Measurements from ENCODE around the gene SPAG9.

Gene SPAG9

DNA sequence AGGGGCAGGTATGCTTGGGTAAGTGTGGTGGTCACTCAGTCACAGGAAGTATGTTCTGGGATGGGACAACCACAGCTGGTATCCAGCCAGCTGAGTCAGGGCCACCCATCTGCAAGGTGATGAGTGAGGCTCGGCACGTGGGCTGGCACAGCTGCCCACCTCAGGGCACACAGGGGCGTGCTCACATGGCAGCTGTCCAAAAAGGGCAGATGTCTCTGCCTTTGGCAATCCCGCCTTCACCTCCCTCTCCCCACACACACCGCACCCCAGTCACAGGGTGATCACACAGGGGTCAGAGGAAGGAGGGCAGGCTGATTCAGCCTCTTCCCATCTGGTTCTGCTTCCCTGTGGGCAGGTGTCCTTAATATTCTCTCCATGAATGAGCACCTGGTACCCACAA, 168.7 kb downstream of the SPAG9 start:
- no peaks in the 10 kb centered on the region for H3K9me3 ChIP-seq
- no peaks in the 10 kb centered on the region for H3K27me3 ChIP-seq (ENCODE audit: low read depth)
- in situ Hi-C loops (cut with MboI; ENCODE audit: low sequenced_read_pairs) = loop anchor here (5.0 to 10.0 kb wide), 2 partner anchors 170 to 407 kb away; partner anchors contain the start of gene SPATA20
- no peaks in the 10 kb centered on the region for H3K36me3 ChIP-seq (replicated peaks)
- H3K4me1 ChIP-seq = peaks cover 3% of the 10 kb centered on the region; the same call in 1 of the 2 replicates
- DNase-seq (ENCODE audit: low spot score in 2 of 2) = no peak
- no peak overlapping the region for H3K4me3 ChIP-seq

DNA sequence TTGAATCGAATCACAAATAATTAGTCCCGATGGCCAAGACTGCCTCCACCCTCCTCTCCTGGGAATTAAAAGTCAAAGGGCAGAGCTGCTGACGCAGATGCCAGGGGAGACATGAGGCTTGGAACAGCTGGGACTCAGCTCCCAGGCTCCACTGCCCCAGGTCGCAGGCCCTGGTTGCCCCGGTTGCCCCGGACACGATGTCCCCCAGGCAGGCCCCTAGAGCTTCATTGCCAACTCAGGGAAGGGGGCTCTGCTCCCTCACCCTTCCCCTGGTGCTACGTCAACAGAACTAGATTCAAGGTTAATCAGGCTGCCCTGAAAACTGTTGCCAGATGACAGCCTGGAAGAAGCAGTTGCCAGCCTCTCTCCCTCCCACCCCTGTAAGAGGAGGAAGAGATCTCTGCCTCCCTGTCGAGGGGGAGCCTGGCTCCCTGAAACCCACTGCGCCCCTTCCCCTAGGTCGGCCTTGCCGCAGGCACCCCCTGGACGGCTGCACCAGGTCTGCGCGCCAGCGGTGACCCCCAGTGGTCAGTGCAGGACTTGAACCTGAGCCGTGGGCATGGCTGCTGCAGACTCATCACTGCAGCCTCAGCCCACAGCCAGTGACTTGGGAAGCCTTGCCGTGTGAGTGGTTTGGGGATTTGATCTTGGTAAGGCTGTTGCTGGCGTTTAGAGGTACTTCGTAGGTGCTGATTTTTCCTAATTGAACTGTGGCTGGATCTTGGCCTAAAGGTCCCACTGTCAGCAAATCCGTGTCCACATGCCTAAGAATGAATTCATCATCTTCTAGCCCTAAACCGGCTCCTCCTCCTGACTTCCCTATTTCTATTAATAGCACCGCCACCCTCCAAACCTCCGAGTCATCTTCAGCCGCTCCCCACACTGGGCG, 170.4 kb downstream of the SPAG9 start:
- in situ Hi-C loops (cut with MboI; ENCODE audit: low sequenced_read_pairs) = loop anchor here (5.0 to 10.0 kb wide), 2 partner anchors 168 to 405 kb away; partner anchors contain the start of gene SPATA20
- Histone ChIP-seq H3K36me3 (replicated peaks) (no peaks in the 10 kb centered on the region), H3K4me1 (peaks cover 3% of the 10 kb centered on the region; the same call in 1 of the 2 replicates), H3K4me3 (no peak overlapping the region), H3K9me3 (no peaks in the 10 kb centered on the region), H3K27me3 (ENCODE audit: low read depth) (no peaks in the 10 kb centered on the region)
- peak in 1 of 2 experiments; percentile 74 for DNase-seq (ENCODE audit: low spot score in 2 of 2)

DNA sequence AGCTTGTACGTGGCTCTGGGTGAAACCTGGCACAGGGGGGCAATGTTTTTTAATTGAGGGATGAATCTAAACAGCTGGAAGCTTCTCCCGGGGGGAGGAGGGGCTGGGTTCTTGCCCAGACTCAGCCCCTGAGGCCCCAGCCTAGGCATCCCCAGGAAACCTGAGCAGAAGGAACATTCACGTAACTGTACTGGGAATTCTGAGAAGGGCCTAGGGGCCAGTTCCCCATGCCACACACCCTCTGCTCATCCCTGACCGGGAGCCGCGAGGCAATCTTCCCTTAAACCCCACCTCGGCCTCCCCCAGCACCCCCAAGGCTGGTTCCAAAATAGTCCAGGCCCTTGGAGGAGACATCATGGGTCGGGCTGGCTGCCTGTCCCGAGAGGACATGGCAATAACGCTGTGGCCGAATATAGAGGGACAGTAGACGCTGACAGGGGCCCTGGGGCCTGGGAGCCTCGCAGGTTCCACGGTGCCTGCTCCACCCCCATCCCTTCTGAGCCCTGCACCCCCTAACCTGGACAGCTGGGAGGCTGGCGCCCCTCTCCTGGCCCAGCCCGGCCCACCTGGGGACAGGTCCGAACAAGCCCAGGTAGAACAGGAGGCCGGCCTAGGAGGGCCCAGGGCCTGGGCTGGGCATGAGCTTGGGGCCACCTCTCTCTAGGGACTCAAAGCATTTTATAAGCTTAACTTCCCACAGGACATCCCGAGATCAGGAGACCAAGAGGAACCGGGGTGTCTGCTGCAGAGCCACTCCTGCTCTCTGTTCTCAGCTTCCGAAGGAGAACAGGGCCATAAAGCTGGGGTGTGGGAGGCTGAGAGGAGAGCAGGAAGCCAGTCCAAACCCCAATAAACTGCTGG, 171.3 kb downstream of the SPAG9 start:
- no peak overlapping the region for H3K4me3 ChIP-seq
- H3K4me1 ChIP-seq = peaks cover 7% of the 10 kb centered on the region
- H3K36me3 ChIP-seq (replicated peaks) = no peaks in the 10 kb centered on the region
- DNase-seq (ENCODE audit: low spot score in 2 of 2) = no peak
- no peaks in the 10 kb centered on the region for H3K9me3 ChIP-seq
- in situ Hi-C loops (cut with MboI; ENCODE audit: low sequenced_read_pairs) = no loop called here
- H3K27me3 ChIP-seq (ENCODE audit: low read depth) = no peaks in the 10 kb centered on the region

DNA sequence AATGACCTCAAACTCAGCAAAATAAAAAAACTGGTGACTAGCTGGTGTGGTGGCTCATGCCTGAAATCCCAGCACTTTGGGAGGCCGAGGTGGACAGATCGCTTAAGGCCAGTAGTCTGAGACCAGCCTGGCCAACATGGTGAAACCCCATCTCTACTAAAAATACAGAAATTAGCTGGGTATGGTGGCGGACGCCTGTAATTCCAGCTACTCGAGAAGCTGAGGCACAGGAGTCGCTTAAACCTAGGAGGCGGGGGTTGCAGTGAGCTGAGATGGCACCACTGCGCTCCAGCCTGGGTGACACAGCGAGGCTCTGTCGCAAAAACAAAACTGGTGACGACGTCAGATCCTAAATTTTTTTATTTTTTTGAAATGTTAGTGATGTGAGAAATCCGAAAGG, 172.0 kb downstream of the SPAG9 start:
- H3K27me3 ChIP-seq (ENCODE audit: low read depth) = no peaks in the 10 kb centered on the region
- H3K4me3 ChIP-seq = no peak overlapping the region
- no peaks in the 10 kb centered on the region for H3K9me3 ChIP-seq
- H3K4me1 ChIP-seq = peaks cover 13% of the 10 kb centered on the region
- no peaks in the 10 kb centered on the region for H3K36me3 ChIP-seq (replicated peaks)
- DNase-seq (ENCODE audit: low spot score in 2 of 2) = no peak
- in situ Hi-C loops (cut with MboI; ENCODE audit: low sequenced_read_pairs) = no loop called here

DNA sequence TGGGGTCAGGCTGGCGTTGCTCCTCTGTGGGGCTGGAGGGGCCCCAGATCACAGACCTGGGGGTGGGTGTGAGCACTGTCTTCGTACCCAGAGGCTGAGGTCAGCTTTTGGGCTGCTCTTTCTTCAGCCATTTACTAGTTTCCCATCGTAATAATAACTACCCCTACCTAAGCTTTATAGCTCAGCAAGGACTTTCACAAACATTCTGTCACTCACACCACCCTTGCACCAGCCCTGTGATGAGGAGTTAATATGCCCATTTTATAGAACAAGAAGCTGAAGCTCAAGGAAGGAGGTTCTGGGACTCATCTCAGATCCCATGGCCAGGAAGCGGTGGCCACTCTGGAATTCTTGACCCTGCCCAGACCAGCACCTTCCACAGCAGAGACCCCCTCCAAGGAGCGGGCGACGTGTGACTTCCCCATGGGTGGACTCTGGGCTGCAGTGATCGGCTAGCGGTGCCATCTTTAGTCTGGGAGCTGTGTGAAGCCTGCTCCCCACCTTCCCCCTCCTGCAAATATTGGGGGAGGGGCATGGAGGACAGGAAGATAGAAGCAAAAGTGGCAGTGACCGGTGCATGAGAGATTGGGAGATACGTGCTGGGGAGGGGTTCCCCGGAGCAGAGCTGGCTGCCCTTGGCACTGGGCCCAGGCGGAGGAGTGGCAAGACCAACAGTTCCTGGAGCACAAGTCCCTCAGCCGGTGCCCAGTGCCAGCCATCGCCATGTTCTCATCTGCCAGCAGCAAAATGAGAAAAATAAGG, 172.7 kb downstream of the SPAG9 start:
- no peaks in the 10 kb centered on the region for H3K9me3 ChIP-seq
- H3K4me3 ChIP-seq = no peak overlapping the region
- in situ Hi-C loops (cut with MboI; ENCODE audit: low sequenced_read_pairs) = no loop called here
- no peak for DNase-seq (ENCODE audit: low spot score in 2 of 2)
- H3K27me3 ChIP-seq (ENCODE audit: low read depth) = no peaks in the 10 kb centered on the region
- no peaks in the 10 kb centered on the region for H3K36me3 ChIP-seq (replicated peaks)
- peaks cover 13% of the 10 kb centered on the region for H3K4me1 ChIP-seq

DNA sequence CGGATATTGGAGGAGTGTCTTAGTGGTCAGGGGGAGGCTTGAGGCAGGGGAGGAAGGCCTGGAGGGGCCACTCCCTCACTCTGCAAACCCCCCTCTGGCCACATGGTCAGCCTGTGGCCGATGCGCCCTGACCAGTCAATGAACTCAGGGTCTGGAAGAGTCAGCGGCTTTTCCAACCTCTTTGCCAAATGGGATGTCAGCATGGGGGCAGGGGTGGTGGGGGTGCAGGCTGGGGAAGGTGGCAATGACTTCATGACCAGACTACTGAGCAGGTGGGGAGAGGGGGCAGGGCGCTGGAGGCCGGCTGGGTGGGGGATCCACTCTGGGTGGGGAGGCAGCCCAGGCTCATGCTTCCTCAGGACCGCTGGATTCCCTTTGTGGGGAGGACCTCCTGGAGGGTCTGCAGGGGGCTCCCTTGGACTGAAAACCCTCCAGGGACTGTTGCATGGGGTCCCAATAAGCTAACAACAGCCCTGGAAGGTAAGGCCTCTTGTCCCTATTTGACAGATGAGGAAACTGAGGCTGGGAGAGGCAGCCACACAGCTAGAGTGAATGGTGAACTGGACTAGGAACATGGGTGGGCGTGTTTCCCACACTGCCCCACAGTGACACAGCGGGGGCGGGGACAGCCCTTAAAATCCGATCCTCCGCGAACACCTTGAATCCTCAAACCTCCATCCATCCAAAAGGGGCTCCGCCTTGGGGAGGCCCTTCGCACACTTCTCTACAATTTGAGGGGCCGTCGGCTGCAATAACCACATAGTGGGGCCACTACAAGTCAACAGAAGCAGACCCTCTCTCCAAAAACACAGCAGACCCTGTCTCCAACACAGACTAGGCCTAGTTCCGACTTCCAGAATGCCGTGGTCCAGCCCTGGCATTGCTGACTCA, 173.5 kb downstream of the SPAG9 start:
- H3K4me1 ChIP-seq = peaks cover 13% of the 10 kb centered on the region
- in situ Hi-C loops (cut with MboI; ENCODE audit: low sequenced_read_pairs) = no loop called here
- H3K27me3 ChIP-seq (ENCODE audit: low read depth) = no peaks in the 10 kb centered on the region
- H3K36me3 ChIP-seq (replicated peaks) = no peaks in the 10 kb centered on the region
- H3K9me3 ChIP-seq = no peaks in the 10 kb centered on the region
- H3K4me3 ChIP-seq = no peak overlapping the region
- no peak for DNase-seq (ENCODE audit: low spot score in 2 of 2)

DNA sequence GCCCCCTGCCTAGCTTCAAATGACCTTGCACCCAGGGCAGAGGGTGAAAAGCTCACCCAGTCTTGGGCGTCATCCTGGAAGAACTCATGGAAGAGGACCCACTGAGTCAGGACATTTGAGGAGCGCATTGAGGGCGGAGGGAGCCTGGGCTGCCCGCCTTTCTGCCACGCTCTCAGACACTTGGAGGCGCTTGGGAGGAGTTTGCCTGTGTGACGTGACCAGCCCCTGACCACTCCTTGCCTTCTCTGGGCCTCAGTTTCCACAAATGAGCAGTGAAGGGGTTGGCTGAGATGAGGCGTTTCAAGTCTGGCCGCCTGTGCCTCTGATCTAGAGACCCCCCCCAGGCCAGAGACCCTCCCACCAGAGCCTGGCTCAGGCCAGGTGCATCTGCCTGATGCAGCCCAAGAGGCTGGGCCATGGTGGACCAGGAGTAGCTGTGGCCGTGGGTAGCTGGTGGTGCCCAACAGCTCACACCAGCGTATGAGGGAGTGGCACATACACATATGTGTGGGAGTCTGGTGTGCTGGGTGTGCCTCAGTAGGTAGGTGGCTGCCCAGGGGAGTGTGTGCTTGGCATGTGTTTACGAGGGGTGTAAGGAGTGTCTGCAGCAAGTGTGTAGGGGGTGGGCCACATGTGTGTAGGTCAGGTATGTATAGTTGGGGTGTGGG, 174.3 kb downstream of the SPAG9 start:
- Histone ChIP-seq H3K9me3 (no peaks in the 10 kb centered on the region), H3K4me1 (peaks cover 13% of the 10 kb centered on the region), H3K4me3 (no peak overlapping the region), H3K27me3 (ENCODE audit: low read depth) (no peaks in the 10 kb centered on the region), H3K36me3 (replicated peaks) (no peaks in the 10 kb centered on the region)
- no peak for DNase-seq (ENCODE audit: low spot score in 2 of 2)
- in situ Hi-C loops (cut with MboI; ENCODE audit: low sequenced_read_pairs) = no loop called here

DNA sequence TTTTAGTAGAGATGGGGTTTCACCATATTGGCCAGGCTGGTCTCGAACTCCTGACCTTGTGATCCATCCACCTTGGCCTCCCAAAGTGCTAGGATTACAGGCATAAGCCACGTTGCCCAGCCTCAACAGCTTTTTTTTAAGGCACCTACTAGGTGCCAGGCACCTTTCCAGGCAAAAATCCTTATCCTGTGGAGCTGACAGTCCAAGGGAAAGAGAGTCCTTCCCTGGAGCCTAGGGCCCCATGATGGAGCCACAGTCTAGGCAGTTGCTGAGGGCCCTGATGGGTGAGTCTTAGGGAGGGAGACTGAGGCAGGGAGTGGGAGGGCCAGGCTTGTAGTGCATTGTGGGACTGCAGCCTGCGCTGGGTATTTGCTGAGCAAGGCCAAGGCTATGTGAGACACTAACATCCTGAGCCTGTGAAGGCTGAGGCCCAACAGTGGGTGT, 174.9 kb downstream of the SPAG9 start:
- Histone ChIP-seq H3K9me3 (no peaks in the 10 kb centered on the region), H3K27me3 (ENCODE audit: low read depth) (no peaks in the 10 kb centered on the region), H3K4me3 (no peak overlapping the region), H3K36me3 (replicated peaks) (no peaks in the 10 kb centered on the region), H3K4me1 (peaks cover 13% of the 10 kb centered on the region)
- DNase-seq (ENCODE audit: low spot score in 2 of 2) = no peak
- in situ Hi-C loops (cut with MboI; ENCODE audit: low sequenced_read_pairs) = no loop called here

DNA sequence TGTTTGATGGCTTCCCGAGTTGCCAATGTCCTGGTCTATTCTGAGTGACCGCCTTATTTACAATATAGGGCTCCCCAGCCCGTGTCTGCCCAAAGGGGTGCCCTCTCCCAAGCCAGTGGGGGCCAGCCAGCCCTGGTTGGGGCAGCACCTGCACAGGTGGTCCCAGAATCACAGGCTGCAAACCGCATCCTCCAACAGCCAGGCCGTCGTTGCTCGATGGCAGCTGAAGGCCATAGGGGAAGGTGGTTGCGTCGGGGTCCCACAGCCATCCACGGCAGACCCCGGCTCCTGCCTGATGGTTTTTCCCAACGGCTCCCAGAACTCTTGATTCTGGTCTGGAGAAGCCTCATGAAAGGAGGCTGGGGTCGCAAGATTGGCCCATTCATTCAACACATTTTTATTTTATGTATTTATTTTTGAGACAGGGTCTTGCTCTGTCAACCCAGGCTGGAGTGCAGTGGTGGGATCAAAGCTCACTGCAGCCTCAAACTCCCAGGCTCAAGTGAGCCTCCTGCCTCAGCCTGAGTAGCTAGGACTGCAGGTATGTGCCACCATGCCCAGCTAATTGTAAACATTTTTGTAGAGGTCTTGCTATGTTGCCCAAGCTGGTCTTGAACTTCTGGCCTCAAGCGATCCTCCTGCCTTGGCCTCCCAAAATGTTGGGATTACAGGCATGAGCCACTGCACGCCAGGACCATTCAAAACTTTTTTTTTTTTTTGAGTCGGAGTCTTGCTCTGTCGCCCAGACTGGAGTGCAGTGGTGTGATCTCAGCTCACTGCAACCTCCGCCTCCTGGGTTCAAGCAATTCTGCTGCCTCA, 175.6 kb downstream of the SPAG9 start:
- Histone ChIP-seq H3K4me3 (no peak overlapping the region), H3K4me1 (peaks cover 11% of the 10 kb centered on the region), H3K9me3 (no peaks in the 10 kb centered on the region), H3K36me3 (replicated peaks) (no peaks in the 10 kb centered on the region), H3K27me3 (ENCODE audit: low read depth) (no peaks in the 10 kb centered on the region)
- DNase-seq (ENCODE audit: low spot score in 2 of 2) = no peak
- in situ Hi-C loops (cut with MboI; ENCODE audit: low sequenced_read_pairs) = no loop called here

DNA sequence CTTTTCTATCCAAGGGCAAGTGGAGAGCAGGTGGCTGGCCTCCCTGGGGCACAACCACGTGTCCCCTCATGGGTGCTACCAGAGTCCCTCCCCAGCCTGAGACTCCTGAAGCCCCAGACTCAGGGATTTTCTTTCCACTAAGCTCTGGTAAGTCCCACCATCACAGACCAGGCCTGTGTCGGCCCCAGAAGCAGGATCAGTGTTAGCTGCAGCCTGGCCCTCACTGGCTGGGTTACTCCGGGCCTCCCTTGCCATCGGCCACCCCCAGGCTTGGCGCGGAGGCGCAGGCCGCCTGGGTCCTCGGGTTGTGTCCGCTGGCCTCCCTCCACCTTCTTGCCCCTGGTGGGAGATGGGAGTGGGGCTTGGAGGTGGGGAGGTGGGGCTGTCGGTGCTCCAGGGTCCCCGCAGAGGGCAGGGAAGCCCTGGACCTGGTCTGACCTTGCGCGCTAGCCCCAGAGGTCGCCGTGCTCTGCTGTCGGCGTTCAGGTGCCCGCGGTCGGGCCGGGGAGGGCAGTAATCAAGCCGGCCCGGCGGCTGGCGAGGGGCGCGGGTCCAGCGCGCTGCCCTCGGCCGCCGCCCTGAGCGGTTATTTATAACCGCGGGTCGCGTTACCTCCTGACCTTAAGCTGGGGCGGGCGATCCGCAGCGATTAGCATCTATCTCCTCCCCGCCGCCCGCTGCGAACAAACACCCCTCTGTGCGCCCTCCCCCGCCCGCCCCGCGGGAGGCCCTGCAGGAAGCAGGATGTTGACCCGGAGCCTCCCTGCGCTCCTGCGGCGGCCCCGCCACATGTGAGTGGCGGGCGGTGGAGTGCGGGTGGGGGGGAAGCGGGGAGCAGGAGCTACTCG, 176.4 kb downstream of the SPAG9 start:
- peak; percentile 46 to 85 for DNase-seq (ENCODE audit: low spot score in 2 of 2)
- no peaks in the 10 kb centered on the region for H3K36me3 ChIP-seq (replicated peaks)
- no peaks in the 10 kb centered on the region for H3K27me3 ChIP-seq (ENCODE audit: low read depth)
- in situ Hi-C loops (cut with MboI; ENCODE audit: low sequenced_read_pairs) = no loop called here
- no peaks in the 10 kb centered on the region for H3K9me3 ChIP-seq
- H3K4me1 ChIP-seq = peaks cover 10% of the 10 kb centered on the region
- H3K4me3 ChIP-seq = peak overlapping the region; percentile 22

DNA sequence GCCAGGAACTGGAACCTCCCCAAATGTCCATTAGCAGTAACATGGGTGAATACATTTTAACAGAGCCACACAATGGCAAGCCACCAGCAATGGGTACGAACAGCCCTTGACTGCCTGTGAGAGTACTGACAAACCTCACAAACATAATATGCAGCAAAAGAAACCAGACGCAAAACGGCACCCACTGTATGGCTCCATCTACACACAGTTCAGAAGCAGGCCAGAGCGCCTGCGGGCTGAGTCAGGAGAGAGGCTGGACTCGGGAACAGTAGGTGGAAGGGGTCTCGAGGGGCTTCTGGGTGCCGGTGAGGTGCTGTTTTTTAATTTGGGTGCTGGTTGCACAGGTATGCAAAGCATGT, 177.1 kb downstream of the SPAG9 start:
- Histone ChIP-seq H3K9me3 (no peaks in the 10 kb centered on the region), H3K36me3 (replicated peaks) (no peaks in the 10 kb centered on the region), H3K27me3 (ENCODE audit: low read depth) (no peaks in the 10 kb centered on the region), H3K4me1 (peaks cover 10% of the 10 kb centered on the region), H3K4me3 (no peak overlapping the region)
- no peak for DNase-seq (ENCODE audit: low spot score in 2 of 2)
- in situ Hi-C loops (cut with MboI; ENCODE audit: low sequenced_read_pairs) = no loop called here
